Measurements from ENCODE around the gene RBM14. TPM values are rescaled to one million over a fixed set of nuclear protein-coding genes. Genes with fewer than 3 reads are reported as not detected.

Gene RBM14
- total RNA-seq, 4 donors from 2014 or later, result 38.3 to 74.2 (median 55.7) TPM

GRCh38 chr11:66612458-66612857 lies 4.0 kb upstream of the RBM14 start:
- TF ChIP-seq, protein P1, sequence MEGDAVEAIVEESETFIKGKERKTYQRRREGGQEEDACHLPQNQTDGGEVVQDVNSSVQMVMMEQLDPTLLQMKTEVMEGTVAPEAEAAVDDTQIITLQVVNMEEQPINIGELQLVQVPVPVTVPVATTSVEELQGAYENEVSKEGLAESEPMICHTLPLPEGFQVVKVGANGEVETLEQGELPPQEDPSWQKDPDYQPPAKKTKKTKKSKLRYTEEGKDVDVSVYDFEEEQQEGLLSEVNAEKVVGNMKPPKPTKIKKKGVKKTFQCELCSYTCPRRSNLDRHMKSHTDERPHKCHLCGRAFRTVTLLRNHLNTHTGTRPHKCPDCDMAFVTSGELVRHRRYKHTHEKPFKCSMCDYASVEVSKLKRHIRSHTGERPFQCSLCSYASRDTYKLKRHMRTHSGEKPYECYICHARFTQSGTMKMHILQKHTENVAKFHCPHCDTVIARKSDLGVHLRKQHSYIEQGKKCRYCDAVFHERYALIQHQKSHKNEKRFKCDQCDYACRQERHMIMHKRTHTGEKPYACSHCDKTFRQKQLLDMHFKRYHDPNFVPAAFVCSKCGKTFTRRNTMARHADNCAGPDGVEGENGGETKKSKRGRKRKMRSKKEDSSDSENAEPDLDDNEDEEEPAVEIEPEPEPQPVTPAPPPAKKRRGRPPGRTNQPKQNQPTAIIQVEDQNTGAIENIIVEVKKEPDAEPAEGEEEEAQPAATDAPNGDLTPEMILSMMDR (IDR thresholded peaks at IDR 0.05), result no peak
- DNase-seq (ENCODE audit: low spot score) (no peak), ATAC-seq (ENCODE audit: low FRiP score) (no peak)

DNA sequence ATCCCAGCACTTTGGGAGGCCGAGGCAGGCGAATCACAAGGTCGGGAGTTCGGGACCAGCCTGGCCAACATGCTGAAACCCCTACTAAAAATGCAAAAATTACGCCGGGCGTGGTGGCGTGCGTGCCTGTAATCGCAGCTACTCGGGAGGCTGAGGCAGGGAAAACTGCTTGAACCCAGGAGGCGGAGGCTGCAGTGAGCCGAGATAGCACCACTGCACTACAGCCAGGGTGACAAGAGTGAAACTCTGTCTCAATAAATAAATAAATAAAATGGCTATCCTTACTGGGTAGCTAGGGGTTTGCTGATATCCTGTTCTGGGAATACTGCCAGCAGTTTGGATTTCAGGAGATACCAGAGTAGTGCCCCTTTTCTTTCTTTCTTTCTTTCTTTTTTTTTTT lies 2.4 kb upstream of the RBM14 start:
- ATAC-seq (ENCODE audit: low FRiP score), result no peak

GRCh38 chr11:66617155-66617834 lies 865 bp downstream of the RBM14 start:
- TF ChIP-seq, protein P1 (IDR thresholded peaks at IDR 0.05), result no peak
- DNase-seq (ENCODE audit: low spot score) (no peak), ATAC-seq (ENCODE audit: low FRiP score) (no peak)

More for the DNA sequence above, 2.4 kb upstream of the RBM14 start:
- no peak for DNase-seq (ENCODE audit: low spot score)
- TF ChIP-seq, protein P1 (IDR thresholded peaks at IDR 0.05), result no peak

- TF ChIP-seq, protein P1 (IDR thresholded peaks at IDR 0.05), result no peak
- DNase-seq (ENCODE audit: low spot score), result no peak
- ATAC-seq (ENCODE audit: low FRiP score), result no peak
Observed at GRCh38 chr11:66619080-66619554, 2.7 kb downstream of the RBM14 start.

DNA sequence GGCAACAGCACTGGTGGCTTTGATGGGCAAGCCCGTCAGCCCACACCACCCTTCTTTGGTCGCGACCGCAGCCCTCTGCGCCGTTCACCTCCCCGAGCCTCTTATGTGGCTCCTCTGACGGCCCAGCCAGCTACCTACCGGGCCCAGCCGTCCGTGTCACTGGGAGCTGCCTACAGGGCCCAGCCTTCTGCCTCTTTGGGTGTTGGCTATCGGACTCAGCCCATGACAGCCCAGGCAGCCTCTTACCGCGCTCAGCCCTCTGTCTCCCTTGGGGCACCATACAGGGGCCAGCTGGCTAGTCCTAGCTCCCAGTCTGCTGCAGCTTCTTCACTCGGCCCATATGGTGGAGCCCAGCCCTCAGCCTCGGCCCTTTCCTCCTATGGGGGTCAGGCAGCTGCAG lies 8.0 kb downstream of the RBM14 start:
- ATAC-seq (ENCODE audit: low FRiP score), result no peak
- TF ChIP-seq, protein P1 (IDR thresholded peaks at IDR 0.05), result no peak

DNA sequence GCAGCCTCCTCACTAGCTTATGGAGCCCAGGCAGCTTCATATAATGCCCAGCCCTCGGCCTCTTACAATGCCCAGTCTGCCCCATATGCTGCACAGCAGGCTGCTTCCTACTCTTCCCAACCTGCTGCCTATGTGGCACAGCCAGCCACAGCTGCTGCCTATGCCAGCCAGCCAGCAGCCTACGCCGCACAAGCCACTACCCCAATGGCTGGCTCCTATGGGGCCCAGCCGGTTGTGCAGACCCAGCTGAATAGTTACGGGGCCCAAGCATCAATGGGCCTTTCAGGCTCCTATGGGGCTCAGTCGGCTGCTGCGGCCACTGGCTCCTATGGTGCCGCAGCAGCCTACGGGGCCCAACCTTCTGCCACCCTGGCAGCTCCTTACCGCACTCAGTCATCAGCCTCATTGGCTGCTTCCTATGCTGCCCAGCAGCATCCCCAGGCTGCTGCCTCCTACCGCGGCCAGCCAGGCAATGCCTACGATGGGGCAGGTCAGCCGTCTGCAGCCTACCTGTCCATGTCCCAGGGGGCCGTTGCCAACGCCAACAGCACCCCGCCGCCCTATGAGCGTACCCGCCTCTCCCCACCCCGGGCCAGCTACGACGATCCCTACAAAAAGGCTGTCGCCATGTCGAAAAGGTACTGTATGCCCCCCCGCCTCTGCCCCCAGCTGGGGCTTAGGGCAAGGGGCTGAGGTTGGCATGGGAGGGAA lies 8.8 kb downstream of the RBM14 start:
- TF ChIP-seq, protein P1 (IDR thresholded peaks at IDR 0.05), result no peak
- DNase-seq (ENCODE audit: low spot score) (no peak), ATAC-seq (ENCODE audit: low FRiP score) (no peak)

More for the DNA sequence above, 8.0 kb downstream of the RBM14 start:
- DNase-seq (ENCODE audit: low spot score), result no peak

Data from omental fat pad (tissue), 4 donors.